MCF 10A (cell line): ENCODE results near the gene COL23A1. TPM values are rescaled to one million over a fixed set of nuclear protein-coding genes. Genes with fewer than 3 reads are reported as not detected.

ENCODE experiments used
- BruUV-seq: library from RNA; stranded (reverse); fragments of 400-500 nt; replicated peaks from 2 replicates; lab custom pipeline; 2021; lab: Mats Ljungman, UMichigan
- CTCF ChIA-PET: fragments of 300-600 bp; sonication (Branson Sonifier 250); formaldehyde crosslinking; extraction: SDS; loops from one replicate; lab custom pipeline; 2021; ENCODE audit warnings: antibody characterized with exemption, inconsistent platforms; lab: Yijun Ruan, JAX
- POLR2A ChIA-PET: fragments of 300-600, 350-650 bp; sonication (Branson Sonifier 250); formaldehyde crosslinking; extraction: SDS; loops from one replicate; lab custom pipeline; 2020; ENCODE audit warnings: antibody characterized with exemption, inconsistent platforms; lab: Yijun Ruan, JAX
- DNase-seq: peaks from one replicate; pipeline ENCODE4 v3.0.0-alpha.2; 2018; ENCODE audit not compliant: unreplicated experiment
- H3K27ac Mint-ChIP-seq: one replicate; pipeline ENCODE4 v1.8.0; 2022; ENCODE audit warnings: mild to moderate bottlenecking, low read depth, mixed read lengths; ENCODE audit not compliant: unreplicated experiment
- H3K27me3 Mint-ChIP-seq: one replicate; pipeline ENCODE4 v1.8.0; 2022; ENCODE audit warnings: mixed read lengths; ENCODE audit not compliant: insufficient read depth, unreplicated experiment
- H3K36me3 Mint-ChIP-seq: one replicate; pipeline ENCODE4 v1.8.0; 2022; ENCODE audit warnings: mild to moderate bottlenecking, moderate library complexity, mixed read lengths; ENCODE audit not compliant: insufficient read depth, unreplicated experiment
- H3K4me1 Mint-ChIP-seq: one replicate; pipeline ENCODE4 v1.8.0; 2022; ENCODE audit warnings: mixed read lengths; ENCODE audit not compliant: insufficient read depth, unreplicated experiment
- H3K4me3 Mint-ChIP-seq: one replicate; pipeline ENCODE4 v1.8.0; 2022; ENCODE audit warnings: mild to moderate bottlenecking, moderate library complexity, mixed read lengths; ENCODE audit not compliant: unreplicated experiment
- H3K9me3 Mint-ChIP-seq: one replicate; pipeline ENCODE4 v1.8.0; 2022; ENCODE audit warnings: mixed read lengths; ENCODE audit not compliant: unreplicated experiment
- intact Hi-C: fragments of 100-400 bp; cut with micrococcal nuclease; formaldehyde crosslinking; loops from 2 replicates; pipeline ENCODE4 v1.14.1; 2022
- total RNA-seq: library from RNA; stranded (reverse); gene quantifications from 2 replicates; pipeline ENCODE4 v1.2.3, GENCODE V29; 2022
- TF ChIP-seq, protein P1 (sequence below): fragments of 200-600 bp; IDR thresholded peaks from one replicate; pipeline ENCODE4 v1.8.0; 2022; ENCODE audit warnings: antibody characterized with exemption, mild to moderate bottlenecking; ENCODE audit not compliant: unreplicated experiment

Gene COL23A1
- total RNA-seq, 1 experiment from 2014 or later = not detected

DNA sequence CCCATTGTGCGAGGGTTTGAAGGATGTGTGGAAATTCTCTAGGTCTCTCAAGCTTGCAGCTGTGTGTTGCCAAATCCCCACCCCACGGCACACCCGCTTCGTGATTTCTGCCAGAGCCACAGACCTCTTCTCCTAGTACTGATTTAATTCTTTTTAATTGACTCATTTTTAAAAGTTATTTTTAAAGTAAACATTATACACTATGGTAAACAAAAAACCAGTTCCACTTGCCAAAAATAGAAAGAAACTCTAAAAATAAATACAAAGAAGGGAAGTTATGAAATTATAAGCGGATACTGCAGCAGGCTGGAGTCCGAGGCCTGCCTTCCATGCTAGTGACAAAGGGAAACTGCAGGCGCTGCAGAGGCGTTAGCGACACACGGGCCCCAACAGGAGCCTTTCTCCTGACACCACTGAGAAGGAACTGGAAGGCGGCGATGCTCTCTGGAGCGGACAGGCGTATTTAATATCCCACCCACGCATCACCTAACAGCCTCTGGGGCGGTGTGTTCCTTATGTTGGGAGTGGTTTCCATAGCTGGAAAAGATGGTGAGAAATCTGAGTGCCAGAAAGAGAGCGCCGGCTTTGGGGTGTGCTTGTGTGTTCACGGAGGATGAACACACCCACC is 122.5 kb downstream of the COL23A1 start:
- H3K4me1 Mint-ChIP-seq = peaks cover 12% of the 10 kb centered on the region
- TF ChIP-seq, protein P1, sequence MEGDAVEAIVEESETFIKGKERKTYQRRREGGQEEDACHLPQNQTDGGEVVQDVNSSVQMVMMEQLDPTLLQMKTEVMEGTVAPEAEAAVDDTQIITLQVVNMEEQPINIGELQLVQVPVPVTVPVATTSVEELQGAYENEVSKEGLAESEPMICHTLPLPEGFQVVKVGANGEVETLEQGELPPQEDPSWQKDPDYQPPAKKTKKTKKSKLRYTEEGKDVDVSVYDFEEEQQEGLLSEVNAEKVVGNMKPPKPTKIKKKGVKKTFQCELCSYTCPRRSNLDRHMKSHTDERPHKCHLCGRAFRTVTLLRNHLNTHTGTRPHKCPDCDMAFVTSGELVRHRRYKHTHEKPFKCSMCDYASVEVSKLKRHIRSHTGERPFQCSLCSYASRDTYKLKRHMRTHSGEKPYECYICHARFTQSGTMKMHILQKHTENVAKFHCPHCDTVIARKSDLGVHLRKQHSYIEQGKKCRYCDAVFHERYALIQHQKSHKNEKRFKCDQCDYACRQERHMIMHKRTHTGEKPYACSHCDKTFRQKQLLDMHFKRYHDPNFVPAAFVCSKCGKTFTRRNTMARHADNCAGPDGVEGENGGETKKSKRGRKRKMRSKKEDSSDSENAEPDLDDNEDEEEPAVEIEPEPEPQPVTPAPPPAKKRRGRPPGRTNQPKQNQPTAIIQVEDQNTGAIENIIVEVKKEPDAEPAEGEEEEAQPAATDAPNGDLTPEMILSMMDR = no peak
- intact Hi-C loops = no loop called here
- no TSS peak for BruUV-seq
- H3K4me3 Mint-ChIP-seq = no peak overlapping the region
- no peak overlapping the region for H3K27ac Mint-ChIP-seq
- ChIA-PET POLR2A (no interaction called here), CTCF (interaction anchor here (0.5 to 1.4 kb wide), 5 partner anchors 9 to 501 kb away, joined by 3 to 5 read pairs (median 3); no protein-coding TSS in a partner anchor)
- no peaks in the 10 kb centered on the region for H3K36me3 Mint-ChIP-seq
- no peaks in the 10 kb centered on the region for H3K27me3 Mint-ChIP-seq
- DNase-seq = peak; percentile 23
- H3K9me3 Mint-ChIP-seq = no peaks in the 10 kb centered on the region

DNA sequence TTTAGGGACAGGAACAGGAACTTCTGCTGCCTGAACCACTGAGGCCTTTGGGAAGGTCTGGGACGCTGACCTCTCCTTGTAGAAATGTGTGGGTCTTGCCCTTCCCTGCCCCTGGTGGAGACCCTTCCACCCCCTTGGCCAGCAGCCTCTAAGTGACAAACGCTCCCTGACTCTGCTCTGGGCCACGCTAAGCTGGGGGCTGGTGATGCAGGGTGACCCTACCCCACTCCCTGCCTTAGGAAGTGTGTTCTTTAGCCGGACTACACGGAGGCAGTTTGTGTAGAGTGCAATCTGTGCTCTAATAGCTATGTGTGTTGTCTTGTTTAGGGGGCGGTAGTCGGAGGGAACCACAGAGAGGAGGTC is 123.0 kb downstream of the COL23A1 start:
- CTCF ChIA-PET = interaction anchor here (0.5 to 1.4 kb wide), 6 partner anchors 8 to 502 kb away, joined by 3 to 5 read pairs (median 4); no protein-coding TSS in a partner anchor
- no peaks in the 10 kb centered on the region for H3K9me3 Mint-ChIP-seq
- no peaks in the 10 kb centered on the region for H3K27me3 Mint-ChIP-seq
- no peak overlapping the region for H3K4me3 Mint-ChIP-seq
- DNase-seq = no peak
- no peak overlapping the region for H3K27ac Mint-ChIP-seq
- no TSS peak for BruUV-seq
- no peaks in the 10 kb centered on the region for H3K36me3 Mint-ChIP-seq
- H3K4me1 Mint-ChIP-seq = peaks cover 12% of the 10 kb centered on the region
- intact Hi-C loops = no loop called here
- TF ChIP-seq, protein P1 = no peak
- POLR2A ChIA-PET = no interaction called here

DNA sequence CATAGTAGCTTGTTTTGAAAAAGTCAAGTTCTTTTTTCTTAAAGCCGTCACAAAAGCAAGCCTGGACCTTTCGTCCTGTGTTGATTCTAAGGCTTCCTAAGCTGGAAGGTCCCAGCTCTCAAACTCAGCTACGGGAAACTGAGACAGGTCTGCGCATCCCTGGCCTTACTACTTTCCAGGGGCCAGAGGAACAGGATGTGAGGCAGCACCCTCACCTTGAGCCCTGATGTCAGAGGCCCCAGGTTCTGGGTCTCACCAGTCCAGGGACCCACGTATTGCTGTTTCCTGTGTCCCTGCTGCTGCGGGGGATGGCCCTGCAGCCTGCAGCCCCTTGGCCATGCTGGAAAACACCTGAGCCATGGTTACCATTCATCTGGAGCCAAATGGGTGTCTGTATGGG is 123.9 kb downstream of the COL23A1 start:
- no peak overlapping the region for H3K27ac Mint-ChIP-seq
- no peak overlapping the region for H3K4me3 Mint-ChIP-seq
- DNase-seq = no peak
- BruUV-seq = no TSS peak
- CTCF ChIA-PET = interaction anchor here (0.6 to 1.4 kb wide), 3 partner anchors 55 to 1082 kb away, joined by 3 to 4 read pairs (median 4); no protein-coding TSS in a partner anchor
- no peaks in the 10 kb centered on the region for H3K27me3 Mint-ChIP-seq
- TF ChIP-seq, protein P1 = no peak
- intact Hi-C loops = no loop called here
- no peaks in the 10 kb centered on the region for H3K9me3 Mint-ChIP-seq
- H3K36me3 Mint-ChIP-seq = no peaks in the 10 kb centered on the region
- POLR2A ChIA-PET = no interaction called here
- peaks cover 12% of the 10 kb centered on the region for H3K4me1 Mint-ChIP-seq

DNA sequence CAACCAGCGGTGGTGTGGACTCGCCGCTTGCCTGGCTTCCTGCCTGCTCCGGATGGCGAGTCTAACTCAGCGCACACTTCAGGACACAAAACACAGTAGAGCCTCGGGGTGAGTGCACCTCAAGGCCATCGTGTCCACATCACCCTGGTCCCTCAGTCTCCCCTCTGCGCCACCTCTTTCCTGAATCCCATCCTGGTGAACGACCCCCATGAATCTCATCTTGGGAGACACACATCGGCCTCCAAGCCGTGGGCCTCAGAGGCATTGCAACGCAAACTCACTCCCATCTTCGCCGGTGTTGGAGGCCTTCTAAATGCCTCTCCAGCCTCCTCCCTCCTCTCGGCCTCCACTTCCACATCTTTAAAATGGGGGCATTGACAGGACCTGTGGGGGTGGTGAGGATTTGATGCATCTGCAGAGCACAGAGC is 124.3 kb downstream of the COL23A1 start:
- Mint-ChIP-seq H3K36me3 (no peaks in the 10 kb centered on the region), H3K27me3 (no peaks in the 10 kb centered on the region), H3K9me3 (no peaks in the 10 kb centered on the region), H3K4me3 (no peak overlapping the region), H3K4me1 (peaks cover 16% of the 10 kb centered on the region), H3K27ac (no peak overlapping the region)
- POLR2A ChIA-PET = no interaction called here
- DNase-seq = no peak
- CTCF ChIA-PET = interaction anchor here (0.6 kb wide), 1 partner anchor 1082 kb away, joined by 3 read pairs; no protein-coding TSS in a partner anchor
- TF ChIP-seq, protein P1 = no peak
- BruUV-seq = no TSS peak
- intact Hi-C loops = no loop called here
